ENCODE results near the gene ITPK1.

- no peak for TF ChIP-seq CTCF (IDR thresholded peaks at IDR 0.05; ENCODE audit: low read length)
- no peak for TF ChIP-seq EZH2 (optimal IDR thresholded peaks at IDR 0.05; ENCODE audit: low read depth, low read length)
These were observed 100.7 kb downstream of the ITPK1 start for GRCh38 chr14:93015064-93015463.
